DMS114 treated with DMSO at 0.1 percent for 48 hours (cell line): ENCODE results near the gene FUT7.

ENCODE experiments used
- DNase-seq: peaks from one replicate; lab custom pipeline; 2025; ENCODE audit not compliant: unreplicated experiment; lab: John Stamatoyannopoulos, UW

The FUT7 gene

DNA sequence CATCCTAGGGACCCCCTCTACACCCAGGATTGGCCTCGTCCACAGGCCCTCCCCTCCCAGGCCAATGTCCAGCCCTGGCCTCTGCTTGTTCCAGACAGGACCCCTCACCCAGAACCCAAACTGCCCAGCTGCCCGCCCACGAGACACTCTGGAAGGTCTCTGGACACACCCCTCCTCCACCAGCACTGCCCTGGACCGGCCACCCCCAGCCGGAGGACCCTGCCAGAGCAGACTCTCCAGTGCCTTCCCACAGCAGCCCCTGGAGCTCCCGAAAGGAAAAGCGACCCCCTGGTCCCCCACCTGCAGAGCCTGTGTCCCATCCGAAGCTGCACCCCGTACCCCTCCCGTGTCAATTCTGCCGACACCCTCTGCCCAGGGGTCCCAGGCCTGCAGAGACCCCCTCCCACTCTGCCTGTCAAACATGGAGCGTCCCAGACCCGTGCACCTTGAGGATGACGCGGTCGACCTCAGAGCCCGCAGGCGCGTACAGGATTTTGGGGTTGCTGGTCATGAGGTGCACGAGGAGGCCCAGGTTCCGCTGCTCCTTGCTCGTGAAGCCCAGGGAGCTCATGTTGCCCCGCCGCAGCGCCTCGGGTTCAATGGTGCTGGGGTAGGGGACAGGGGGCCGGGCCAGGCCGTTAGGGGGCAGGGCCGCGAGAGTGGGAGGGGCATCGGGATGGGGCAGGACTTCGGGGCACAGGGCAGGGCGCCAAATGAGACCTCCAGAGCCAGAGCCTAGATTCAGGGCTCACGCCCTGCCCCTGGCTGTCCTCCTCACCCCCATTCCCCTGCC, 11.8 kb downstream of the FUT7 start:
- no peak for DNase-seq

DNA sequence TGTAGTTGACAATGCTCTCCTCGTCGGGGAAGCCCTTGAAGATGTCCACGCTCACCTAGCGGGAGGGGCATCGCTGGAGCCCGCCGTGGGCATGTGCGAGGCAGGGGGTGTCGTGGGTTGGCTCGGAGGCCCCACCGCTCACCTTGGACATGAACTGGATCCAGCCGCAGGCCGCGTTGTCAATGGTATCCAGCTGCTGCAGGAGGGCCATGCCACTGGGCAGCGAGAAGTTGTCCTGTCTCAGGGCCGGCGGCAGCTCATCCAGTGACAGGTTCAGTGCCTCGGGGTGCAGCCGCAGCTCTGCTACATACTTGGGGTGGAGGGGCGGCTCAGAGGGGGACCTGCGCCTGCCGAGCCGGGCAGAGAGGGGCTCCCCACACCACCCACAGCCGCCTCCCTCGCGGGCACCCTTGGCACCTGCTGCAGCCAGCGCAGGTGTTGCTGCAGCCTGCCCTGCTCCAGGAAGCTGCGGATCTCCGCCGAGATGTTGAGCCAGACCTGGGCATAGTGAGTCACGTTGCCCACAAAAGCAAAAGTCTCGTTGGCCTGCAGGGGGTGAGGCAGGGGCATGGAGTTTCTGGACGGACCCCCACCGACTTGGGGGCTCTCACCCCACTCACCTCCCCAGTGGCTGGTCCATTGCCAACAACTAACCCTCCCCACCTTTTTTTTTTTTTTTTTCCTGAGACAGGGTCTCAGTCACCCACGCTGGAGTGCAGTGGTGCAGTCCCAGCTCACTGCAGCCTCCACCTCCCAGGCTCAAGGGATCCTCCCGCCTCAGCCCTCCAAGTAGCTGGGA, 12.9 kb downstream of the FUT7 start:
- DNase-seq: no peak

DNA sequence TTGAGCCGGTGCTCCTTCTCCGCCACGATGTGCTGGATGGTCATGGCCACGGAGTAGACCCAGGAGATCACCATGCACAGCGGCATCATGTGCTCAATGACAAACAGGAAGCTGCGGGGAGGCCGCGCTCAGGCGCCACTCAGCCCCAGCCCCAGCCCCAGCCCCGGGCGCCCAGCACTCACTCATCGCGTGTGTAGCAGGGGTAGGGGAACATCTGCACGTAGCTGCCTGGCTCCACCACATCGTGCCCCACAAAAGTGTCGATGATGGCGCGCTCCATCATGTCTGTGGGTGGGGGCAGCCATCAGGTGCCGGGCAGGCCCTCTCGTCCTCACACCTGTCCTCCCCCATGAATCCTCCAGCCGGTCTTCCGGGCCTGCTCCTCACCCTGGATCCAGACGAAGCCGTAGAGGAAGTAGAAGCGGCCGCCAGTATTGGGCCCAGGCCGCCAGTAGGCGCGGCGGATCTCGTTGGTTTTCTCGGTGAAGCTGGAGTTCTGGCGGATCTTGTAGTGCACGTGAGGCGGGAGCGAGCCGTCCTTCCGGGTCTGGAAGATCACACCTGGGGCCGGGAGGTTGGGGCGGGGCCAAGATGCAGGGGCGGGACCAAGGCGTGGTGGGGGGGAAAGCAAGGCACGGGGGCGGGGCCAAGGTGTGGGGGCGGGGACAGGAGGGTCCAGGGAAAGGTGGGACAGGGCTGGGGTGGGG, 13.9 kb downstream of the FUT7 start:
- DNase-seq: no peak

DNA sequence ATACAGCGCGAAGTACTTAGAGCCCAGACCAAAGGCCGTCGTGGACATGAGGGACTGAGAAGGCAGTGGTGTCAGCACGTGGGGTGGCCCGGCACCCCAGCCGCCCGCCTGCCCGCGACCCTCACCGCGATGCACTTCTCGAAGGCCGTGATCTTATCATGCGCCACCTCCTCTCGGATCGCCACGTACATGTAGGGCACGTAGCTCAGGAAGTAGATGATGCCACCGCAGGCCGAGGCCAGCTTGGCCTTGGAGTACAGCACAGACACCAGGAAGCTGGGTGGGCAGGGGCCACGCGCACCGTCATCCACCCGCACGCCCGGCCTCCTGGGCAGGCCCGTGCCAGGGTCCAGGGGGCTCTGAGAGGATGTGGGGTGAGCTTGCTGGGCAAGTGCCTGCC, 14.8 kb downstream of the FUT7 start:
- no peak for DNase-seq

DNA sequence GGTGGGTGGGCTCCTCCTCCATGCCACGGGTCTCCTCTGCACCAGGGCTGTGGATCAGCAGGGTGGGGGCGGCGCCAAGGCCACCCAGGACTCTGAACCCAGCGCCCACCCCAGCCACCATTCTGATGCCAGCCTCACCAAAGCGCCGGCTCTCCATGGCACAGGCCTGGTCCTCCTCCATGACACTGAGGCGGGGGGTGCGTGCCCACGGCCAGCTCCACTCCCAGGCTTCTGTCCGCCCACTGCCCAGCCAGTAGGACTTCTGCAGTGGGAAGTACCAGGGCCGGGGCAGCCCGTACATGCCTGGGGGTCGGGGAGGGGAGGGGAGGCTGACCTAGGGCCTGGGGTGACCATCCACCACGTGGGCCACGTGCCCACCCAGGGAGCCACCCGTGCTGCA, 15.5 kb downstream of the FUT7 start:
- DNase-seq: no peak

DNA sequence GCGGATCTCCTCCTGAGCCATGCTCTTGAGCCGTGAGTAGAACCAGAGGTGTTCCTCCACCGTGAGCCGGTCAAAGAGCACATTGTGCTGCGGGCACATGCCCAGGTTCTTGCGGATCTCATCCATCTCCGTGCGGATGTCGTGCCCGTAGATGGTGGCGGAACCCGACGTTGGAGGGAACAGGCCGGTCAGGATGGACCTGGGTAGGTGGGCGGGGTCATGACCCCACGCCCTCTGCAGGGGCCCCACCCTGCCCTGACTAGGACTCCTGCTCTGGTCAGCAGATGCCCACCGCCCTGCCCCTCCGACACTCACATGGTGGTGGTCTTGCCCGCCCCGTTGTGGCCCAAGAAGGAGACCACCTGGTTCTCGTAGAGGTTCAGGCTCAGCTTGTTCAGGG, 15.9 kb downstream of the FUT7 start:
- DNase-seq: no peak

DNA sequence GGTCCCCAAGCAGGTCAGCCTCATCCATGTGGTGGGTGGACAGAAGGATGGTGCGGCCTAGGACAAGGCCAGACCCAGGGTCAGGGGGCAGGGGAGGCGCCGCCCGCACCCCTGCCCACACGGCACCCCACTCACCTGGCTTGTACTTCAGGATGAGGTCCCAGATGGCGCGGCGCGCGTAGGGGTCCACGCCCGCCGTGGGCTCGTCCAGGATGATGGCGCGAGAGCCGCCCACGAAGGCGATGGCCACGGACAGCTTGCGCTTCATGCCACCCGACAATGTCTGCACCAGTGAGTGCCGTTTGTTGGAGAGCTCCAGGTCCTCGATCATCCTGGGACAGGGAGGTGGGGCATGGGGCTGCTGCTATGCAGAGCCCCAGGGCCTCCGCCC, 16.4 kb downstream of the FUT7 start:
- no peak for DNase-seq

DNA sequence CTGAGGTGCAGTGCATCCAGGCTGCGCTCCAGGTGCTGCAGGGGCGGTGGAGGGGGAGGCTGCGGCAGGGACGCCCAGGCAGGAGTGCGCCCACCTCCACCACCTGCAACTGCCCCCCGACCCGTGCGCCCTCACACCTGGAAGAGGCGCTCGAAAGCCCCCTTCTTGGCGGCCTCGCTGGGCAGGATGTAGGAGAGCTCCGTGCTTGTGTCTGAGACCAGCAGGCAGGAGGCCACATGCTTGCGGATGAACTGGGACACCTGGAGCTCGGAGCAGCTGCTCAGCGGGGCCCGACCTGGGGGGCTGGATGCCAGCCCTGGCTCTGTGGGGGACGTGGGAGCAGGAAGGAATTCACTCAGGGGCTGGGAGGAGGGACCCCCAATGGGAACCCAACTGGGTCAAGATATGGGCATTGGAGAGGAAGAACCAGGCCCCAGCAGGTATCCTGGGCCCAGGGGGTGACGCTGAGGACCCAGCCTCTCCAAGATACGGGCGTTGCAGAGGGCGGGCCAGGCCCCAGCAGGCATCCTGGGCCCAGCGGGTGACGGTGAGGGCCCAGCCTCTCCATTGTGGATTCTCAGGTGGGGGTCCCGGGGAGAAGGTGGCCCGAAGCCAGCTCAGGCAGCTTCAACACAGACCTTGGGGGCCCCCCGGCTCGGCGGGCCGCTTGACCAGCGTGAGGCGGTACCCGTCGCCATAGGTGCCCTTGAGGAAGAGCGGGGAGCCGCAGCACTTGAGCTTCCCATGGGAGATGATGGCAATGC, 16.9 kb downstream of the FUT7 start:
- no peak for DNase-seq

DNA sequence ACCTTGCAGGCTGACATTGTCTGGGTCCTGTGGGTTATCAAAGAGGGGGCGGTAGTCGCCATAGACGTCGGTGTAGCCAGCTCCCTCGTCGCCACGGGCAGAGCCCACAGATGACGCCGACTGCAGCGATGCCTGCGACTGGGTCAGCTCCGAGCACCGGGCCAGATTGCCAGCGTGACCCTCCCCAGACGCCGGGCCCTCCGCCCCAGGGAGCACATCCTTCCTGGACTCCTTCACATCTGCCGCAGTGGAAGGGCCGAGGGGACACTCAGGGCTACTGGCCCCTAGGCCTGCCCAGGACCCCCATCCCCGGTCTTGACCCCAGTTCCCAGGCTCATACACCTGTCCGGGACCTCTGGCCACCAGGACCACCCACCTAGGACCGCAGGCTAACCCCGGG, 17.7 kb downstream of the FUT7 start:
- no peak for DNase-seq

GRCh38 chr9:137013571-137013940, 18.3 kb downstream of the FUT7 start:
- DNase-seq: no peak

DNA sequence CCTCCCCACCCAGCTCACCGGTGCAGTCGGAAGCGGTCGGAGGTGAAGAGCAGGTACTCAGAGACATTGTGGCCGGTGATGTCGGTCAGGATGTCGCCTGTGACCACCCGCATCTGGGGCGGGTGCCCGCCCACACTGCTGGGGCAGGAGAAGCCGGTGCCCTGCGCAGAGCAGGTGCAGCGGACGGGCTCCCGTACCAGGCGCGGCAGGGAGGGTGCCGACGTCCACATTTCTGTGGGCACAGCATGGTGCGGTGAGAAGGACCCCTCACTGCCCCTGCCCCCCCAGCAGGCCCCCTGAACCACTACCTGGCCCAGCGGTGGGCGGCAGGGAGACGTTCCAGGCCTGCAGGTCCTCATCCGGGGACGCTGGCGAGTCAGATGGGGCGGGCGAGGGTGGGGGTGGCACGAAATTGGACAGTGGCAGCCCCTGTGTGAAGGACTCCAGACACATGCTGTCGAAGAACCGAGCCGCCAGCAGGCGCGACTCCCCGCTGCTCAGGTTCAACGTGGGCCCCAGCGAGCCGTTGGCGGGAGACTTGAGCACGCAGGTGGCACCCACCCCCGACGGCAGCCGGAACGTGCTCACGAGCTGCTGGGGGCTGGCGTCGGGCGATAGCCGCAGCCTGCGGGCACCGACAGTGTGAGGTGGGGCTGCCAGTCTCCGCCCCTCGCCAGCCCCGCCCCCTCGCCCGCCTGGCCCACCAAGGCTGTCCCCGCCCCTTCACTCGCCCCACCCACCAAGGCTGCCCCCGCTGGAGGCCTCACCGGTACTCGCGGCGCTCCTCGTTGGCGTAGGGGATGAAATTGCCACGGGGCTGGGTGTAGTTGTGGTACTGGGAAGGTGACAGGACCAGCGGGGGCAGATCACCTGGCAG, 19.0 kb downstream of the FUT7 start:
- no peak for DNase-seq

GRCh38 chr9:137011907-137012675, 19.8 kb downstream of the FUT7 start:
- no peak for DNase-seq

DNA sequence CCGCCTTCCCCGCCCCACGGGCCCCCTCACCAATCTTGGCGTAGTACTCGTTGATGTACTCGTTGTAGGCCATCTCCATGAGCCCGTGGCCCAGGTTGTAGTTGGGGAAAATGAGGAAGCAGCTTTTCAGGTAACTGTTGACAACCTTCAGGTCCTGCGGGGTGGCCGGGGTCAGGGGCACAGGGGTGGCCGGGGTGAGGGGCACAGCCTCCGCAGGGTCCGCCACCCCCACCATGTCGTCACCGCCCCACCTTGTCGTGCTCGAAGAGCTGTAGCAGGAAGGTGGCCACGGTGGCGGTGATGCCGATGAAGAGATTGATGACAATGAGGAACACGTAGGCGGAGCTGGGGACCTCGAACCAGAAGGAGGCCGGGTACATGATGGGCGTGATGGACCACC, 20.7 kb downstream of the FUT7 start:
- no peak for DNase-seq

DNA sequence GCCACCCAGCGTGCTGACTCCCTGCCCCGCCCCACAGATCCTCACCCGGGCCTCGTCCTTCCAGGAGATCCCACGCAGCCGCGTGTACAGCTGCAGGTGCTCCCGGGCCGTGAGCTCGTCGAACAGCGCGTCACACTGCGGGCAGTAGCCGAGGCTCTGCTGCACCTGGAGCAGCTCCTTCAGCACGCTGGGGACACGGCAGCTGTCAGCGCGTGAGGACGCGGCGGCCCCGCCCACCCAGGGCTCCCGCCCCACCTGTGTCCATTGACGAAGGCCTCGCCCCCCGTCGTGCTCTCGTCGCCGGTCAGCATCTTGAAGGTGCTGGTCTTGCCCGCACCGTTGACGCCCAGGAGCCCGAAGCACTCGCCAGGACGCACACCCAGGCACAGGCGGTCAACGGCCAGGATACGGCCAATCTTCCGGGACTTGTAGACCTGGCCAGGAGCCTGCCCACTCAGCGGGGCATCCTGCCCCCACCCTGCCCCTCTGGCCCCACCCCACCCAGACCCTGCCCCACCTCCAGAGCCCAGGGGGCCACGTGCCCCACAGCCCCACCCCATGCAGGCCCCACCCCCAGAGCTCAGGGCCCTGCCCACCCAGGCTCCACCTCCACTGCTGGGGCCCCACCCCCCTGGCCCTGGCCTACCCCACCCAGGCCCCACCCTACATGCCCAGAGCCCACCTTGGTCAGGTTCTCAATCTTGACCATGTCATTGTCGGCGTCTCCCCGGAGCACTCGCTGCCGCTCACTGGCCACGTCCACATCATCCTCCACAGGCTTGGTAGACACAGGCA, 21.8 kb downstream of the FUT7 start:
- DNase-seq: no peak

GRCh38 chr9:137009217-137009616, 22.7 kb downstream of the FUT7 start:
- no peak for DNase-seq

- DNase-seq: no peak
These were observed 23.6 kb downstream of the FUT7 start for GRCh38 chr9:137008312-137008711.

GRCh38 chr9:137007816-137008270, 24.0 kb downstream of the FUT7 start:
- no peak for DNase-seq

- DNase-seq: no peak
These were observed 24.6 kb downstream of the FUT7 start for GRCh38 chr9:137007108-137007815.
